Measurements from ENCODE around the gene SHROOM2.

- no peak for TF ChIP-seq TOX (CRISPR knock-in tag; IDR thresholded peaks at IDR 0.05; ENCODE audit: borderline replicate concordance)
- no peak for TF ChIP-seq ESRRG (CRISPR knock-in tag; IDR thresholded peaks at IDR 0.05)
- TF ChIP-seq, protein P1, sequence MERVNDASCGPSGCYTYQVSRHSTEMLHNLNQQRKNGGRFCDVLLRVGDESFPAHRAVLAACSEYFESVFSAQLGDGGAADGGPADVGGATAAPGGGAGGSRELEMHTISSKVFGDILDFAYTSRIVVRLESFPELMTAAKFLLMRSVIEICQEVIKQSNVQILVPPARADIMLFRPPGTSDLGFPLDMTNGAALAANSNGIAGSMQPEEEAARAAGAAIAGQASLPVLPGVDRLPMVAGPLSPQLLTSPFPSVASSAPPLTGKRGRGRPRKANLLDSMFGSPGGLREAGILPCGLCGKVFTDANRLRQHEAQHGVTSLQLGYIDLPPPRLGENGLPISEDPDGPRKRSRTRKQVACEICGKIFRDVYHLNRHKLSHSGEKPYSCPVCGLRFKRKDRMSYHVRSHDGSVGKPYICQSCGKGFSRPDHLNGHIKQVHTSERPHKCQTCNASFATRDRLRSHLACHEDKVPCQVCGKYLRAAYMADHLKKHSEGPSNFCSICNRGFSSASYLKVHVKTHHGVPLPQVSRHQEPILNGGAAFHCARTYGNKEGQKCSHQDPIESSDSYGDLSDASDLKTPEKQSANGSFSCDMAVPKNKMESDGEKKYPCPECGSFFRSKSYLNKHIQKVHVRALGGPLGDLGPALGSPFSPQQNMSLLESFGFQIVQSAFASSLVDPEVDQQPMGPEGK (CRISPR knock-in tag; IDR thresholded peaks at IDR 0.05; ENCODE audit: borderline replicate concordance) = no peak
- no peak for TF ChIP-seq TCF4 (CRISPR knock-in tag; IDR thresholded peaks at IDR 0.05; ENCODE audit: borderline replicate concordance)
- TF ChIP-seq GLIS3 (CRISPR knock-in tag; IDR thresholded peaks at IDR 0.05) = no peak
- TF ChIP-seq, protein P2, sequence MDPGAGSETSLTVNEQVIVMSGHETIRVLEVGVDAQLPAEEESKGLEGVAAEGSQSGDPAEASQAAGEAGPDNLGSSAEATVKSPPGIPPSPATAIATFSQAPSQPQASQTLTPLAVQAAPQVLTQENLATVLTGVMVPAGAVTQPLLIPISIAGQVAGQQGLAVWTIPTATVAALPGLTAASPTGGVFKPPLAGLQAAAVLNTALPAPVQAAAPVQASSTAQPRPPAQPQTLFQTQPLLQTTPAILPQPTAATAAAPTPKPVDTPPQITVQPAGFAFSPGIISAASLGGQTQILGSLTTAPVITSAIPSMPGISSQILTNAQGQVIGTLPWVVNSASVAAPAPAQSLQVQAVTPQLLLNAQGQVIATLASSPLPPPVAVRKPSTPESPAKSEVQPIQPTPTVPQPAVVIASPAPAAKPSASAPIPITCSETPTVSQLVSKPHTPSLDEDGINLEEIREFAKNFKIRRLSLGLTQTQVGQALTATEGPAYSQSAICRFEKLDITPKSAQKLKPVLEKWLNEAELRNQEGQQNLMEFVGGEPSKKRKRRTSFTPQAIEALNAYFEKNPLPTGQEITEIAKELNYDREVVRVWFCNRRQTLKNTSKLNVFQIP (CRISPR knock-in tag; IDR thresholded peaks at IDR 0.05; ENCODE audit: borderline replicate concordance, low read depth) = no peak
These were observed 48.1 kb upstream of the SHROOM2 start for GRCh38 chrX:9738151-9738550.

Data from SK-N-SH treated with all-trans-retinoic acid at 6 μM for 48 hours (cell line).